H9 (cell line): ENCODE results near the gene OLA1. TPM values are rescaled to one million over a fixed set of nuclear protein-coding genes. Genes with fewer than 3 reads are reported as not detected.

Experiments used
- DNase-seq: peaks from one replicate; pipeline ENCODE4 v3.0.0-alpha.2; 2017
- H2AFZ ChIP-seq: one replicate; pipeline ENCODE4 v1.6.1; 2013; ENCODE audit warnings: mild to moderate bottlenecking, low read length, control low read depth, moderate library complexity
- H2AK5ac ChIP-seq: 2 replicates; pipeline ENCODE4 v1.6.1; 2013; ENCODE audit warnings: low read length, control low read depth, mixed read lengths; ENCODE audit not compliant: insufficient read length
- H2BK120ac ChIP-seq: one replicate; pipeline ENCODE4 v1.6.1; 2013; ENCODE audit warnings: low read depth, mild to moderate bottlenecking, low read length, control low read depth, inconsistent platforms; ENCODE audit not compliant: poor library complexity, severe bottlenecking
- H2BK12ac ChIP-seq: 2 replicates; pipeline ENCODE4 v1.6.1; 2013; ENCODE audit warnings: low read length, control low read depth, mixed read lengths, low read depth; ENCODE audit not compliant: insufficient read length
- H2BK15ac ChIP-seq: 2 replicates; pipeline ENCODE4 v1.6.1; 2013; ENCODE audit warnings: low read depth, low read length, control low read depth
- H2BK20ac ChIP-seq: one replicate; pipeline ENCODE4 v1.6.1; 2013; ENCODE audit warnings: low read depth, mild to moderate bottlenecking, low read length, control low read depth, inconsistent platforms; ENCODE audit not compliant: poor library complexity, severe bottlenecking
- H2BK5ac ChIP-seq: 2 replicates; pipeline ENCODE4 v1.6.1; 2013; ENCODE audit warnings: low read length, control low read depth, mixed read lengths; ENCODE audit not compliant: insufficient read length
- H3K14ac ChIP-seq: 2 replicates; pipeline ENCODE4 v1.6.1; 2013; ENCODE audit warnings: low read length, control low read depth; ENCODE audit not compliant: insufficient read depth
- H3K18ac ChIP-seq: 2 replicates; pipeline ENCODE4 v1.6.1; 2013; ENCODE audit warnings: low read depth, mild to moderate bottlenecking, mixed read lengths, low read length, control low read depth; ENCODE audit not compliant: insufficient read length
- H3K23ac ChIP-seq: 2 replicates; pipeline ENCODE4 v1.6.1; 2013; ENCODE audit warnings: low read length, control low read depth, mixed read lengths, low read depth; ENCODE audit not compliant: insufficient read length
- H3K23me2 ChIP-seq: 2 replicates; pipeline ENCODE4 v1.6.1; 2013; ENCODE audit warnings: low read depth, mild to moderate bottlenecking, mixed read lengths, low read length, control low read depth; ENCODE audit not compliant: insufficient read length, poor library complexity, severe bottlenecking
- H3K27ac ChIP-seq: 2 replicates; pipeline ENCODE4 v1.5.1; 2013; ENCODE audit warnings: low read length, control low read depth, mixed read lengths, low read depth; ENCODE audit not compliant: insufficient read length
- H3K27me3 ChIP-seq: 2 replicates; pipeline ENCODE4 v1.6.1; 2013; ENCODE audit warnings: low read length, control low read depth, inconsistent platforms; ENCODE audit not compliant: insufficient read depth
- H3K4ac ChIP-seq: 2 replicates; pipeline ENCODE4 v1.6.1; 2013; ENCODE audit warnings: low read depth, mild to moderate bottlenecking, control low read depth, inconsistent platforms, low read length, moderate library complexity
- H3K4me1 ChIP-seq: 2 replicates; pipeline ENCODE4 v1.6.1; 2013; ENCODE audit warnings: low read length, control low read depth, inconsistent platforms; ENCODE audit not compliant: insufficient read depth
- H3K4me2 ChIP-seq: 2 replicates; pipeline ENCODE4 v1.6.1; 2013; ENCODE audit warnings: low read length, control low read depth, mixed read lengths; ENCODE audit not compliant: insufficient read length, insufficient read depth
- H3K56ac ChIP-seq: 2 replicates; pipeline ENCODE4 v1.6.1; 2013; ENCODE audit warnings: low read depth, mild to moderate bottlenecking, mixed read lengths, low read length, control low read depth; ENCODE audit not compliant: insufficient read length
- H3K79me1 ChIP-seq: 2 replicates; pipeline ENCODE4 v1.6.1; 2013; ENCODE audit warnings: low read depth, mild to moderate bottlenecking, moderate library complexity, low read length, control low read depth, inconsistent platforms; ENCODE audit not compliant: insufficient read depth, poor library complexity, severe bottlenecking
- H3K79me2 ChIP-seq: 2 replicates; pipeline ENCODE4 v1.6.1; 2013; ENCODE audit warnings: low read length, control low read depth, inconsistent platforms; ENCODE audit not compliant: insufficient read depth
- H3K9ac ChIP-seq: 2 replicates; pipeline ENCODE4 v1.6.1; 2013; ENCODE audit warnings: low read length, control low read depth, mixed read lengths; ENCODE audit not compliant: insufficient read length; ENCODE audit errors: extremely low read depth
- H3K9me3 ChIP-seq: one replicate; pipeline ENCODE4 v1.6.1; 2013; ENCODE audit warnings: low read depth, low read length, inconsistent platforms; ENCODE audit not compliant: control insufficient read depth
- H3T11ph ChIP-seq: one replicate; pipeline ENCODE4 v1.6.1; 2013; ENCODE audit warnings: mild to moderate bottlenecking, low read length, control low read depth, inconsistent platforms
- H4K20me1 ChIP-seq: one replicate; pipeline ENCODE4 v1.6.1; 2013; ENCODE audit not compliant: control insufficient read depth, insufficient read length, insufficient read depth
- H4K5ac ChIP-seq: 2 replicates; pipeline ENCODE4 v1.6.1; 2013; ENCODE audit warnings: low read depth, mild to moderate bottlenecking, mixed read lengths, low read length, control low read depth; ENCODE audit not compliant: insufficient read length
- H4K8ac ChIP-seq: replicated peaks from 2 replicates; pipeline ENCODE4 v1.6.1; 2013; ENCODE audit warnings: low read length, control low read depth, mixed read lengths, low read depth; ENCODE audit not compliant: insufficient read length
- H4K91ac ChIP-seq: 2 replicates; pipeline ENCODE4 v1.6.1; 2013; ENCODE audit warnings: low read depth, mild to moderate bottlenecking, moderate library complexity, mixed read lengths, low read length, control low read depth; ENCODE audit not compliant: insufficient read length
- H3K27ac Mint-ChIP-seq, 3 experiments: 2 replicates in 2 of 3; 3 replicates in 1 of 3; pipeline ENCODE4 v1.8.0; 2020 to 2021; ENCODE audit warnings: mixed read lengths in 3 of 3, mild to moderate bottlenecking in 1 of 3, moderate library complexity in 1 of 3
- H3K27me3 Mint-ChIP-seq: 2 replicates; pipeline ENCODE4 v1.8.0; 2021; ENCODE audit warnings: low read depth, mild to moderate bottlenecking, moderate library complexity, mixed read lengths
- H3K36me3 Mint-ChIP-seq, 3 experiments: 2 replicates in 2 of 3; 3 replicates in 1 of 3; pipeline ENCODE4 v1.8.0; 2020 to 2021; ENCODE audit warnings: low read depth in 3 of 3, mixed read lengths in 3 of 3; ENCODE audit not compliant: insufficient read depth in 1 of 3
- H3K4me1 Mint-ChIP-seq, 2 experiments: 2 replicates each; pipeline ENCODE4 v1.8.0; 2020; ENCODE audit warnings: mixed read lengths in 2 of 2
- H3K4me3 Mint-ChIP-seq, 2 experiments: 2 replicates in 1 of 2; 3 replicates in 1 of 2; pipeline ENCODE4 v1.8.0; 2020 to 2021; ENCODE audit warnings: mild to moderate bottlenecking in 2 of 2, mixed read lengths in 2 of 2, moderate library complexity in 1 of 2
- H3K9me3 Mint-ChIP-seq, 2 experiments: 2 replicates in 1 of 2; 3 replicates in 1 of 2; pipeline ENCODE4 v1.8.0; 2020; ENCODE audit warnings: mild to moderate bottlenecking in 2 of 2, mixed read lengths in 2 of 2, moderate library complexity in 1 of 2
- WGBS: extraction: QIAGEN DNeasy Blood & Tissue Kit; methylation state at CpG from one replicate; pipeline ENCODE4 v1.1.7; 2013; ENCODE audit warnings: missing lambda C conversion rate, low lambda C conversion rate, mixed read lengths; ENCODE audit not compliant: insufficient read length; ENCODE audit errors: extremely low coverage; 5-methylcytosine and 5-hydroxymethylcytosine counted together
- total RNA-seq: library from RNA; stranded (reverse); gene quantifications from 2 replicates; pipeline ENCODE4 v1.2.1, GENCODE V29; 2021
- TF ChIP-seq, protein P1 (sequence below): fragments of 200-600 bp; sonication (generic); conservative IDR thresholded peaks from 3 replicates; pipeline ENCODE4 v1.8.0; 2021; ENCODE audit warnings: antibody characterized with exemption, mild to moderate bottlenecking

The OLA1 gene
- total RNA-seq, 1 experiment from 2014 or later = 133 TPM

DNA sequence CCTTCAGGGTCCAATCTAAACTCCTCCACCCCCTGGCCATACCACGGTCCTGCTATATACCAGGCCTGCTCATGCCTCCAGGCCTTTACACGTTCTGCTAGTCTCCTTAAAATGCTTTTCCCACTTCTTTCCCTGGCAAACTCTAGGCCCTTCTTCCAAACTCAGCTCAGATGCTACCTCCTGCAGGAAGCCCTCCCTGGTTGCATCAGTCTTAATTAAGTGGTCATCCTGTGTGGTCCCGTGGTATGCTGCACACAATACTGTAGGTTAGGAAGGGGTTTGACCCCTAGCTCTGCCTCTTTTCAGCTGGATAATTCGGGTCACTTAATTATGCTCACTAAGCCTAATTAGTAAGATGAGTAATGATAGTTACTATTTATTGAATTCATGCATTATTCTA is 197.3 kb downstream of the OLA1 start:
- no peak overlapping the region for H4K91ac ChIP-seq
- H2BK5ac ChIP-seq = no peak overlapping the region
- no peak overlapping the region for H3K14ac ChIP-seq
- no peak overlapping the region for H3K4me2 ChIP-seq
- H2BK12ac ChIP-seq = no peak overlapping the region
- H3K27ac ChIP-seq = no peak overlapping the region
- H3K18ac ChIP-seq = no peak overlapping the region
- no peak overlapping the region for H4K8ac ChIP-seq
- no CpG with 5 or more reads among the region's 4 CpGs for WGBS
- no peaks in the 10 kb centered on the region; a peak in 2 of 7 replicates for H3K36me3 Mint-ChIP-seq
- H3K9ac ChIP-seq = no peak overlapping the region
- H3K4me3 Mint-ChIP-seq = no peak overlapping the region
- no peak overlapping the region for H4K5ac ChIP-seq
- no peaks in the 10 kb centered on the region for H4K20me1 ChIP-seq
- no peak overlapping the region for H3K4ac ChIP-seq
- H3K4me1 ChIP-seq = peaks cover 7% of the 10 kb centered on the region
- no peak overlapping the region for H3T11ph ChIP-seq
- H3K79me1 ChIP-seq = no peaks in the 10 kb centered on the region
- H3K79me2 ChIP-seq = no peaks in the 10 kb centered on the region
- H3K4me1 Mint-ChIP-seq = peaks cover 35 to 44% of the 10 kb centered on the region in 2 experiments
- H2BK120ac ChIP-seq = no peak overlapping the region
- H2AK5ac ChIP-seq = no peak overlapping the region
- no peaks in the 10 kb centered on the region; the same call in 1 of the 2 replicates for H3K27me3 ChIP-seq
- no peak overlapping the region for H2BK15ac ChIP-seq
- no peaks in the 10 kb centered on the region for H3K9me3 ChIP-seq
- no peak overlapping the region for H2BK20ac ChIP-seq
- H3K27me3 Mint-ChIP-seq = no peaks in the 10 kb centered on the region
- TF ChIP-seq, protein P1, sequence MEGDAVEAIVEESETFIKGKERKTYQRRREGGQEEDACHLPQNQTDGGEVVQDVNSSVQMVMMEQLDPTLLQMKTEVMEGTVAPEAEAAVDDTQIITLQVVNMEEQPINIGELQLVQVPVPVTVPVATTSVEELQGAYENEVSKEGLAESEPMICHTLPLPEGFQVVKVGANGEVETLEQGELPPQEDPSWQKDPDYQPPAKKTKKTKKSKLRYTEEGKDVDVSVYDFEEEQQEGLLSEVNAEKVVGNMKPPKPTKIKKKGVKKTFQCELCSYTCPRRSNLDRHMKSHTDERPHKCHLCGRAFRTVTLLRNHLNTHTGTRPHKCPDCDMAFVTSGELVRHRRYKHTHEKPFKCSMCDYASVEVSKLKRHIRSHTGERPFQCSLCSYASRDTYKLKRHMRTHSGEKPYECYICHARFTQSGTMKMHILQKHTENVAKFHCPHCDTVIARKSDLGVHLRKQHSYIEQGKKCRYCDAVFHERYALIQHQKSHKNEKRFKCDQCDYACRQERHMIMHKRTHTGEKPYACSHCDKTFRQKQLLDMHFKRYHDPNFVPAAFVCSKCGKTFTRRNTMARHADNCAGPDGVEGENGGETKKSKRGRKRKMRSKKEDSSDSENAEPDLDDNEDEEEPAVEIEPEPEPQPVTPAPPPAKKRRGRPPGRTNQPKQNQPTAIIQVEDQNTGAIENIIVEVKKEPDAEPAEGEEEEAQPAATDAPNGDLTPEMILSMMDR = no peak
- no peak overlapping the region for H3K23ac ChIP-seq
- H3K23me2 ChIP-seq = no peaks in the 10 kb centered on the region
- H3K9me3 Mint-ChIP-seq = peaks cover 0 to under 1% of the 10 kb centered on the region in 2 experiments; a peak in 1 of 5 replicates
- DNase-seq = no peak
- H3K27ac Mint-ChIP-seq = peak overlapping the region in 1 of 3 experiments; percentile 10; a peak in 2 of 7 replicates
- H2AFZ ChIP-seq = no peak overlapping the region
- no peak overlapping the region for H3K56ac ChIP-seq
